NCI-H82 treated with DMSO at 0.1 percent for 48 hours (cell line): Measurements from ENCODE around the gene INVS.

ENCODE experiments used
- DNase-seq: peaks from one replicate; lab custom pipeline; 2025; ENCODE audit not compliant: unreplicated experiment; lab: John Stamatoyannopoulos, UW

The INVS gene

GRCh38 chr9:100240512-100240911 lies 141.5 kb downstream of the INVS start:
- DNase-seq = no peak

DNA sequence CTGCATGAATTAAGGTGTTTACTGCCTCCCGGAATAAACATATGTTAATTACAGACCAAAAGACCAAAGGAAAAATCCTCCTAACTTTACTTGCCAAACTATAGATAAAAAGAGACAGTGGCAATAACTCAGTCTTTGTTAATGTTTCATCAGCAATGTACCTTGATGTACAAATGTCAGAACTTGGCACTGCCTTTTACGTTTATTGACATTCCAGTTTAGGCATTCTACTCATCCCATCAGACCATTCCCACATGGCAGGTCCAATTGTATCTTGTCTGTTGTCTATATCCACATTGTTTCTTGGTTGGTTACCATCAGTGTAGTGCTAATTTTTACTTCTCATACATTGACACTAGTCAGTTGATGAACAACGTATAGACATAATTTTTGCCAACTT lies 168.2 kb downstream of the INVS start:
- no peak for DNase-seq

- no peak for DNase-seq
Observed at GRCh38 chr9:100268271-100268670, 169.2 kb downstream of the INVS start.

DNA sequence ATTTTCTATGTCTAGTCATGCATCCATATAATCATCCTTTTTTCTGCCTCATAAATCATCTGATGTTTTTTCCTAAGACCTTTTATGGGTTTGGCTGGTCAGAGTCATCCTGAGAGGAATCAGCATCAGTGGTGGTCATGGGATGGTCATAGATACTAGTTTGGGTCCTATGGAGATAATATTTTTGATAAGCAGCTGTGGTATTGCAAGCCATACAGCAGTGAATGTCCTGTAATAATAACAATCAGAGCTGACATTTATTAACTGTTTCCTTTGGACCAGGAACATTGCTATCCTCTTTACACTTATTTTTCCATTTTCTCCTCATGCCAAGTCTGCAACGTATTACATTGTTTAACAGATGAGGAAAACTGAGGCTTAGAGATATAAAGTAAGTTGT lies 170.6 kb downstream of the INVS start:
- no peak for DNase-seq

GRCh38 chr9:100277166-100277979 lies 178.3 kb downstream of the INVS start:
- no peak for DNase-seq

DNA sequence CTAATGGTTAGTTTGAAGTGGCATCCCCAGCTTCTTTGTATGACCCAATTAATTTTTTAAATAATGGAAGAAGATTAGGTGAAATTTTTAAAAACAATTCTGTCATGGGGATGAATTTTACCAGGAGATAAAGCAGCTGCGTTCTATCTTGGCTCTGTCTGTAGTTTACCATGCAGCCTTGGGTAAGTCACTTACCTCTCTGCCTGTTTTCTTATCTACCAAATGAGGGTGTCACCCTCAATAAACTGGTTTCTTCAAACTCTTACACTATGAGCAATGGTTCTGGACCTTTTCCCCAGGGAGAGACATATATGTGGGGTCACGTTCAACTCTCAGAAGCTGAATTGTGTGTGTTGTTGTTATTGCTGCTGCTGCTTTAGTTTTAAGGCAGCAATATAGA lies 182.0 kb downstream of the INVS start:
- no peak for DNase-seq

- DNase-seq = no peak
Observed at GRCh38 chr9:100281676-100282387, 182.8 kb downstream of the INVS start.

- DNase-seq = no peak
Observed at GRCh38 chr9:100282388-100282719, 183.3 kb downstream of the INVS start.

DNA sequence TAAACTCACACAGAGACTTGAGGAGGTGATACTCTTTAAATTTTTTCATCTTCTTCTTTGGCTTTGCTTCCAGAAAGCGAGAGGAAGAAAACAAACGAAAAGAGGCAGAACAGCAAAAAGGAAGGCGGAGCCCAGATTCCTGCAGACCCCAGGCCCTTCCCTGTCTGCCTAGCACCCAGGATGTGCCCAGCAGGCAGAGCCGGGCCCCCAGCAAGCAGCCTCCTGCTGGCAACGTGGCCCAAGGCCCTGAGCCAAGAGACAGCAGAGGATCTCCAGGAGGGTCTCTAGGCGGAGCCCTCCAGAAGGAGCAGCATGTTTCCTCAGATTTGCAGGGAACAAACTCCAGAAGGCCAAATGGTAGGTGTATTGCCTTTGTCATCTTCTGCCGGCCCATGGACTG lies 185.2 kb downstream of the INVS start:
- no peak for DNase-seq

DNA sequence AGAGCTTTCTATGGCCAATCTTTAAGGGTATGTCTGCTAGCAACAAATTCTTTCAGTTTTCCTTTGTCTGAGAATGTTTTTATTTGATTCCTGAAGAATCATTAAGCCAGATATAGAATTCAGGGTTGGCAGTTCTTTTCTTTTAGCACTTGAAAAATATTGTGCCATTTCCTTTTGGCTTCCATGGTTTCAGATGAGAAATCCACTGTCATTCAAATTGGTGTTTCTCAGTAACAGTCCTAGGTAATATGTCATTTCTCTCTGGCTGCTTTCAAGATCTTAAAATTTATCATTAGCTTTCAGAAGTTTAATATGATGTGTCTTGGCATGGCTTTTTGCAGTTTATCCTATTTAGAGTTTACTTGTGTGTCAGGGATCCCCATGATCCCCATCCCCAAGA lies 186.0 kb downstream of the INVS start:
- no peak for DNase-seq

GRCh38 chr9:100285601-100286000 lies 186.6 kb downstream of the INVS start:
- DNase-seq = no peak

DNA sequence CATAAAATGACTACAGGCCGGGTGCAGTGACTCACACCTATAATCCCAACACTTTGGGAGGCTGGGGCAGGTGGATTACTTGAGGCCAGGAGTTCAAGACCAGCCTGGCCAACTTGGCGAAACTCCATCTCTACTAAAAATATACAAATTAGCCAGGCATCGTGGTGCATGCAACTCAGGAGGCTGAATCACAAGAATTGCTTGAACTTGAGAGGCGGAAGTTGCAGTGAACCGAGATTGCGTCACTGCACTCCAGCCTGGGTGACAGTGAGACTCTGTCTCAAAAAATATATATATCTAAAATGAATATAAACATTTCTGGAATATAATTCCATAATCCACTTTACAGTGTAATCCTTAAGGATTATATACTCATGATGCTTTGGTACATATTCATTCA lies 187.2 kb downstream of the INVS start:
- DNase-seq = no peak

DNA sequence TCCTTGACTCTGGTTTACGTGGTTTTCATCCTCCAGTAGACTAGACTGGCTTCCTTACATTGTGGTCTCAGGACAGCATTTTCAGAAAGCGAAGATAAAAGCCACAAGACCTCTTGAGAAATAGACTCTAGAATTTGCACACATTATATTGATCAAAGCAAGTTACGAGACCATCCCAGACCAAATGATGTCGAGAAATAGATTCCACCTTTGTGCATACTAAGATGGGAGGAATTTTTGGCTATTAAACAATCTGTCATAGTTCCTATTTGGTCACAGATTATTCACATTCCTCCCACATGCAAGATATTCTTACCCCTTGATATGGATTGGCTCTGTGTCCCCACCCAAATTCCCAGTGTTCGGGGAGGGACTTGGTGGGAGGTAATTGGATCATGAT lies 188.1 kb downstream of the INVS start:
- DNase-seq = no peak

DNA sequence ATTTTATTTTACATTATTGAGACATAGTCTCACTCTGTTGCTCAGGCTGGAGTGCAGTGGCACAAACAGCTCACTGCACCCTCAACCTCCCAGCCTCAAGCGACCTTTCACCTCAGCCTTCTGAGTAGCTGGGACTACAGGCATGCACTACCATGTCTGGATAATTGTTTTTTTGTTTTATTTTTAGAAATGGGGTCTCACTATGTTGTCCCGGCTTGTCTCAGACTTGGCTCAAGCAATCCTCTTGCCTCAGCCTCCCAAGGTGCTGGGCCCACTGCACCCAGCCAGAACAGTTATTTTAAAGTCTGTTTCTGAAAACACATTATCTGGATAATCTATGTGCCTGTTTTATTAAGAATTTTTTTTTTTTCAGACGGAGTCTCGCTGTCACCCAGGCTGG lies 191.7 kb downstream of the INVS start:
- no peak for DNase-seq

DNA sequence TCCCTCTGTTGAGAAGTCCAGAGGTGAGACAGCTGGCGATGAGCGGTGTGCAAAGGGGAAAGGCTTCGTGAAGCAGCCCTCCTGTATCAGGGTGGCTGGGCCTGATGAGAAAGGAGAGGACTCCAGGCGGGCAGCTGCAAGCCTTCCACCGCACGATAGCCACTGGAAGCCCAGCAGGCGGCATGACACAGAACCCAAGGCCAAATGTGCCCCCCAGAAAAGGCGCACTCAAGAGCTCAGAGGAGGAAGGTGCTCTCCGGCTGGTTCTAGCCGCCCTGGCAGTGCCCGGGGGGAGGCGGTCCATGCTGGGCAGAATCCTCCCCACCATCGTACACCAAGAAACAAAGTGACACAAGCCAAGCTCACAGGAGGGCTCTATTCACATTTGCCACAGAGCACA lies 193.4 kb downstream of the INVS start:
- no peak for DNase-seq

GRCh38 chr9:100294341-100294740 lies 195.3 kb downstream of the INVS start:
- no peak for DNase-seq

DNA sequence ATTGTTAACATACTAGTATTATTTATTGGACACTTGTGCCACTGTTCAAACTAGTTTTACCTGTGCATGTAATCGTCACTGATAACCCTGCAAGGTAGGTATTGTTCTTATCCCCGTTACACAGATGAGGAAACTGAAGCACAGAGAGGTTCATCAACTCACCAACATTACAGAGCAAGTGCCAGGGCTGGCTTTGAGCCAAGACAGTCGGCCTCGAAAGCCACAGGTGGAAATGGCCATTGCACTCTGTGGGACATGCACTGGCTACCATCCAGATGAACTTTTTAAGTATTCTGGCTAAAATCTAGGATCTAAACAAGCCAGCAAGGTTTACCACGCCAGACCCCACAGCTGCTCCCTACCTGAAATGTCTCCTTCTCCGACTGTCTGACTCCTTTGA lies 195.8 kb downstream of the INVS start:
- no peak for DNase-seq

DNA sequence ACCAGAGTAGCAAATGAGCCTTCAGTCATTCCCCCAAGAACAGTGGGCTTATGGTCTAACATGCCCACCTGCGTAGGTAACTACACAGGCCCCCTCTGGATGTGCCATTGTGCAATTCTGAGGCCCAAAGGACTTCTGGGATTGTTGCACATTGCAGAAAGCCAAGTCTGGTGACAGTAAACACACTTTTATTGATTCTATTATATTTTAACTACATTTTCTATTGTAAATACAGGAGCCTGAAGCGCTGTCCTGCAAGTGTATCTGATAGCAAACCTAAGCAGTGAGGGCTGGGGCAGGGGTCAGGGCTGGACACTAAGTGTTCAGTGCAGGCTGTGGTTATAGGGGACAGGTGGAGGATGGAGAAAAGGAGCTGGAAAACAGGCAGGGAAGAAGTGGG lies 196.2 kb downstream of the INVS start:
- no peak for DNase-seq

DNA sequence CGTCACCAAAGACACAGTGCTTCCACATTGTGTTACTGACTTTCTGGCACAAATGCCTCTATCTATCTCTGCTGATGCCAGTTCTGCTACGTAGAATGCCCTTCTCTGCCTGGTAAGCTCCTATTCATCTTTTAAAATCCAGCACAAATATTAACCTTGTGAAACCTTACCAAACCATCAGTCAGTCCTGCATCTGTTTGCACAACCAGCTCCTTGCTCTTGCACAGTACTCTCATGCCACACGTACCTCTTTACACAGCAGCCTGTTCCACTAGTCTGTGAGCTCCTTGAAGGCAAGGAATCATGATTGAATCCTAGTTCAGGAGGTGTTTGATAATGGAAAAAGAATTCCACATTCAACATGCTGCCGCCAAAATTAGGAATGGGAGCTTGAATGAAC lies 197.4 kb downstream of the INVS start:
- DNase-seq = no peak

GRCh38 chr9:100298378-100298777 lies 199.3 kb downstream of the INVS start:
- no peak for DNase-seq

DNA sequence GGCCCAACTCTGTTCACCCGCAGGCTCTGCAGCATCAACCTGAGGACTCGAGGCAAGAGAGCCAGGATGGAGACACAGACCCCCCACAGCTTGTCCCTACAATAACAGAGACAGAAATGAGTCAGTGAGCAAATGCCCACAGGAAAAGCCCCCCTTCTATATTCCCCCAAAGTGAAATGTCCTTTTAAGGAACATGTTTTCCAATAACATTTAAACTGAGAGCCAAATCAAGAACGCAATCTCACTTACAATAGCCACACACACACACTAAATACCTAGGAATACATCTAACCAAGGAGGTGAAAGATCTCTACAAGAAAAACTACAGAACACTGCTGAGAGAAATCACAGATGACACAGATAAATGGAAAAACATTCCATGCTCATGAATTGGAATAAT lies 204.7 kb downstream of the INVS start:
- no peak for DNase-seq

DNA sequence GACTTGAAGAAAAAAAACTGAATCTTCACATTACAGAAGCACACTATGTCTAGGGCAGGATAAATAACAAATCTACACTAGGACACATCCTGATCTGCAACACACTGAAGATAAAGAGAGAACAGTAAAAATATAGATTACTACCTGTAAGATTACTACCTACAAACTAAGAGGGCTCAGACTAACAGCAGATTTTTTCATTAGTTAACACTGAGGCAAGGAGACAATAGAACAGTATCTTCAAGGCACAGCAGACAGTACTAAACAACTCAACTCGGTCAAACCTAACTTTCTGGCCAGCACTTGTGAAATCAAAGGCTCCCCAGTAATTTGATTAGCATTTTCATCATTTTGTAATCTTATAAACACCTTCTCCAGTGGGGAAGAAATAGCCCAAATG lies 207.2 kb downstream of the INVS start:
- no peak for DNase-seq

DNA sequence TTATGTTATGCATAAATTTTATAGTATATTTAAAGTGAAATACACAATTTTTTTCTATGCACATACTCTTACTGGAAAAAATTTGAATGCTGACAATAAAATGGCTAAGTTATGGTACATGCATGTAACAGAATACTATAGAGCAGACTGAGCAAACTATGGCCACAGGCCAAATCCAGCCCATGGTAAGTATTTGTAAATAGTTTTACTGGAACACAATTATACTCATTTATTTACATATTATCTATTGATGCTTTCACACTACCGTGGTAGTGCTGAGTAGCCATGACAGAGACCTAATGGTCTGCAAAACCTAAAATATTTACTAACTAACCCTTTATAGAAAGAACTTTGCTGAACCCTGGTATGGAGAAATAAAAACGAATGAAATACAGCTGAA lies 208.0 kb downstream of the INVS start:
- DNase-seq = no peak
